UCSD-AML1 (cell line): ENCODE measurements around the gene ZNF410.
"Not testable (repeated sequence)": the region's sequence is repeated elsewhere in the genome, so short reads cannot be mapped to it uniquely, and the experiment has no call there.

Source experiments
- DNase-seq: peaks from one replicate; lab custom pipeline; 2025; ENCODE audit not compliant: unreplicated experiment; lab: John Stamatoyannopoulos, UW

ZNF410 gene

GRCh38 chr14:73886449-73887317, at the start of gene ZNF410:
TSS of gene ZNF410 (plus strand) at chr14:73886859. CDS start at chr14:73892176, 5,317 bp downstream.
- DNase-seq = peak; percentile 97

GRCh38 chr14:73838293-73839034, 48.2 kb upstream of the ZNF410 start:
- DNase-seq = not testable (repeated sequence)

- DNase-seq = no peak
Measured at GRCh38 chr14:73842201-73842600, 44.5 kb upstream of the ZNF410 start.

GRCh38 chr14:73842851-73843250, 43.8 kb upstream of the ZNF410 start:
- no peak for DNase-seq

- no peak for DNase-seq
Measured at GRCh38 chr14:73843296-73843695, 43.4 kb upstream of the ZNF410 start.

GRCh38 chr14:73846947-73847346, 39.7 kb upstream of the ZNF410 start:
- no peak for DNase-seq

- no peak for DNase-seq
Measured at GRCh38 chr14:73851000-73851399, 35.7 kb upstream of the ZNF410 start.

- DNase-seq = peak; percentile 95
Measured at GRCh38 chr14:73851567-73852382, 34.9 kb upstream of the ZNF410 start, which contains the start of gene PTGR2. TSS of gene PTGR2 (plus strand) at chr14:73851831. CDS start at chr14:73858863, 7,032 bp downstream.

GRCh38 chr14:73859145-73859544, 27.5 kb upstream of the ZNF410 start:
- DNase-seq = no peak

GRCh38 chr14:73861073-73861472, 25.6 kb upstream of the ZNF410 start:
- DNase-seq = no peak

GRCh38 chr14:73862480-73862879, 24.2 kb upstream of the ZNF410 start:
- DNase-seq = no peak

GRCh38 chr14:73863209-73863608, 23.4 kb upstream of the ZNF410 start:
- no peak for DNase-seq

GRCh38 chr14:73865534-73866113, 21.0 kb upstream of the ZNF410 start:
- DNase-seq = no peak

GRCh38 chr14:73869754-73870153, 16.9 kb upstream of the ZNF410 start:
- not testable (repeated sequence) for DNase-seq

GRCh38 chr14:73870525-73871235, 16.0 kb upstream of the ZNF410 start:
- no peak for DNase-seq

GRCh38 chr14:73873660-73874059, 13.0 kb upstream of the ZNF410 start:
- no peak for DNase-seq

- DNase-seq = no peak
Measured at GRCh38 chr14:73877790-73878189, 8.9 kb upstream of the ZNF410 start.

GRCh38 chr14:73878436-73878835, 8.2 kb upstream of the ZNF410 start:
- DNase-seq = no peak

GRCh38 chr14:73879027-73879426, 7.6 kb upstream of the ZNF410 start:
- DNase-seq = no peak
